Esophagus squamous epithelium (tissue), 5 donors: Measurements from ENCODE around the gene CARHSP1. TPM values are rescaled to one million over a fixed set of nuclear protein-coding genes. Genes with fewer than 3 reads are reported as not detected.

Experiments
- DNase-seq: peaks from one replicate; lab custom pipeline; 2025; lab: John Stamatoyannopoulos, UW
- H3K27ac ChIP-seq, 4 donors: fragments of 200-600 bp; sonication (generic); one replicate each; pipeline ENCODE4 v1.5.1; 2016 to 2019; ENCODE audit warnings: mild to moderate bottlenecking in 1 of 4
- H3K27me3 ChIP-seq, 4 donors: fragments of 200-600 bp; sonication (generic); 1 replicate in 3 of 4; 2 replicates in 1 of 4; pipeline versions ENCODE4 v1.5.1 to v1.6.0; 2017 to 2021; ENCODE audit warnings: antibody characterized with exemption in 1 of 4
- H3K36me3 ChIP-seq, 3 donors: fragments of 200-600 bp; sonication (generic); one replicate each; pipeline ENCODE4 v1.5.1; 2016 to 2019
- H3K4me1 ChIP-seq, 3 donors: fragments of 200-600 bp; sonication (generic); one replicate each; pipeline ENCODE4 v1.5.1; 2017 to 2019
- H3K4me3 ChIP-seq, 4 donors: fragments of 200-600 bp; sonication (generic); 1 replicate in 3 of 4; 2 replicates in 1 of 4; pipeline ENCODE4 v1.5.1; 2016 to 2019; ENCODE audit warnings: mild to moderate bottlenecking in 2 of 4, moderate library complexity in 1 of 4
- H3K9me3 ChIP-seq, 3 donors: fragments of 200-600 bp; sonication (generic); one replicate each; pipeline ENCODE4 v1.5.1; 2016 to 2019
- POLR2A ChIP-seq, 4 donors: fragments of 450-650 bp; IDR thresholded peaks; one replicate each; pipeline ENCODE4 v1.6.1; 2017; ENCODE audit warnings: antibody characterized with exemption in 4 of 4, mild to moderate bottlenecking in 4 of 4, moderate library complexity in 3 of 4
- WGBS, 2 donors: methylation state at CpG; one replicate each; pipeline ENCODE4 v1.1.5; 2018; 5-methylcytosine and 5-hydroxymethylcytosine counted together
- intact Hi-C: fragments of 100-400 bp; cut with DNase I; formaldehyde crosslinking; loops from one replicate; pipeline ENCODE4 v1.15.0; 2022
- total RNA-seq, 4 donors: library from RNA; depleted of rRNA; stranded (reverse); fragments of >200 nt; gene quantifications; one replicate each; pipeline ENCODE4 v1.1.0, GENCODE V29; 2016
- TF ChIP-seq, protein P1 (sequence below), 6 experiments: fragments of 450-650 bp in 4 of 6; fragments of 200-600 bp in 2 of 6; sonication (generic) in 2 of 6; IDR thresholded peaks; one replicate each; pipeline ENCODE4 v1.5.1; 2016 to 2019; ENCODE audit warnings: antibody characterized with exemption in 6 of 6, mild to moderate bottlenecking in 4 of 6, moderate library complexity in 4 of 6
- donor health status: DM: yes; HTN: yes; CAD: no.

CARHSP1 gene
- total RNA-seq, 4 donors from 2014 or later: 84.5 to 244 (median 159) TPM

- Histone ChIP-seq H3K36me3 (peaks cover 0 to 6% (median 0%) of the 10 kb centered on the region in 3 donors), H3K27ac (peak overlapping the region; percentile 94 to 96 (median 94)), H3K9me3 (no peaks in the 10 kb centered on the region), H3K27me3 (no peaks in the 10 kb centered on the region), H3K4me1 (peaks cover 46 to 93% (median 59%) of the 10 kb centered on the region in 3 donors), H3K4me3 (peak overlapping the region; percentile 65 to 90 (median 80))
- TF ChIP-seq POLR2A (IDR thresholded peaks at IDR 0.05): no peak
- TF ChIP-seq, protein P1, sequence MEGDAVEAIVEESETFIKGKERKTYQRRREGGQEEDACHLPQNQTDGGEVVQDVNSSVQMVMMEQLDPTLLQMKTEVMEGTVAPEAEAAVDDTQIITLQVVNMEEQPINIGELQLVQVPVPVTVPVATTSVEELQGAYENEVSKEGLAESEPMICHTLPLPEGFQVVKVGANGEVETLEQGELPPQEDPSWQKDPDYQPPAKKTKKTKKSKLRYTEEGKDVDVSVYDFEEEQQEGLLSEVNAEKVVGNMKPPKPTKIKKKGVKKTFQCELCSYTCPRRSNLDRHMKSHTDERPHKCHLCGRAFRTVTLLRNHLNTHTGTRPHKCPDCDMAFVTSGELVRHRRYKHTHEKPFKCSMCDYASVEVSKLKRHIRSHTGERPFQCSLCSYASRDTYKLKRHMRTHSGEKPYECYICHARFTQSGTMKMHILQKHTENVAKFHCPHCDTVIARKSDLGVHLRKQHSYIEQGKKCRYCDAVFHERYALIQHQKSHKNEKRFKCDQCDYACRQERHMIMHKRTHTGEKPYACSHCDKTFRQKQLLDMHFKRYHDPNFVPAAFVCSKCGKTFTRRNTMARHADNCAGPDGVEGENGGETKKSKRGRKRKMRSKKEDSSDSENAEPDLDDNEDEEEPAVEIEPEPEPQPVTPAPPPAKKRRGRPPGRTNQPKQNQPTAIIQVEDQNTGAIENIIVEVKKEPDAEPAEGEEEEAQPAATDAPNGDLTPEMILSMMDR (IDR thresholded peaks at IDR 0.05): no peak
- DNase-seq: no peak
- WGBS, 2 donors: 1 to 4% methylated on average over 18 to 26 of the region's 35 CpGs
- intact Hi-C loops: no loop called here
Measured at GRCh38 chr16:8867216-8867931, 1.4 kb downstream of the CARHSP1 start.

GRCh38 chr16:8866884-8867215 is 2.0 kb downstream of the CARHSP1 start:
- 26 to 36% methylated on average over 5 to 12 of the region's 16 CpGs for whole genome bisulfite sequencing, 2 donors
- intact Hi-C loops: no loop called here

DNA sequence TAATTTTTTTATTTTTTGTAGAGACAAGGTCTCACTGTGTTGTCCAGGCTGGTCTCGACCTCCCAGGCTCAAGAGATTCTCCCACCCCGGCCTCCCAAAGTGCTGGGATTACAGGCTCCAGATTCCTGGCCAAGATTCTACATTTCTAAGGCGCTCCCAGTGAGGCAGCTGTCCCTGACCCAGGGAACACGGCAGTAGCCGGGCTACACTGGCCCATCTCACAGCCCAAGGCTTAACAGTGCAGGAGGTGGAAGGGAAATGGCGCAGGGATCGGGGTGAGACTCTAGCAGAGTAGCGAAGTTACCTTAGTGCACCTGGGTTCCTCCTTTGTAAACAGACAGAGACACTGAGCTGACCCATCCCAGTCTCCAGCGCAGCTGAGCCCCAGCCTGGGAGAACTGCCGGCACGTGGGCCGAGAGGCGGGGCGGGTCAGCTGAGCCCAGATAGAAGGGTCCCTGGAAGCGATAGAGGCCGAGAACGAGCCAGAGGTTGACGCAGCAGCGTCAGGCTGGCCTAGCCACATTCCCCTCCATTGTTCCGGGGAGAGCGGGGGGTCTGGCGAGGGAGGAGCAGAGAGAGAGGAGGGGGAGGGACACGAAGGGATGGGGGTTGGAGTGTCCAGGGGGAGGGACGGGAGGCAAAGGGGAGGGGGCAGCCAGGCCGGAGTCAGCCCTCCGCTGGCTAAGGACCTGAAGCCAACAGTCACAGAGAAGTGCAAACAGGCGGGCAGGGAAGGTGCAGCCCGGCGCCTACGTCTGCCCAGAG is 2.5 kb downstream of the CARHSP1 start:
- H3K27me3 ChIP-seq: no peaks in the 10 kb centered on the region
- no peaks in the 10 kb centered on the region for H3K9me3 ChIP-seq
- no peak for DNase-seq
- H3K4me1 ChIP-seq: peaks cover 46 to 94% (median 67%) of the 10 kb centered on the region in 3 donors
- peaks cover 0 to 6% (median 0%) of the 10 kb centered on the region in 3 donors for H3K36me3 ChIP-seq
- H3K4me3 ChIP-seq: peak overlapping the region; percentile 65 to 90 (median 80)
- 46 to 56% methylated on average over 5 to 16 of the region's 30 CpGs for WGBS, 2 donors
- intact Hi-C loops: no loop called here
- peak overlapping the region; percentile 94 to 96 (median 94) for H3K27ac ChIP-seq
- TF ChIP-seq, protein P1 (IDR thresholded peaks at IDR 0.05): no peak
- TF ChIP-seq POLR2A (IDR thresholded peaks at IDR 0.05): no peak

More at GRCh38 chr16:8866884-8867215, 2.0 kb downstream of the CARHSP1 start:
- peak overlapping the region; percentile 65 to 90 (median 80) for H3K4me3 ChIP-seq
- no peaks in the 10 kb centered on the region for H3K27me3 ChIP-seq
- no peaks in the 10 kb centered on the region for H3K9me3 ChIP-seq
- DNase-seq: no peak
- H3K27ac ChIP-seq: peak overlapping the region; percentile 94 to 96 (median 94)
- peaks cover 46 to 94% (median 64%) of the 10 kb centered on the region in 3 donors for H3K4me1 ChIP-seq
- H3K36me3 ChIP-seq: peaks cover 0 to 6% (median 0%) of the 10 kb centered on the region in 3 donors
- TF ChIP-seq, protein P1 (IDR thresholded peaks at IDR 0.05): no peak
- TF ChIP-seq POLR2A (IDR thresholded peaks at IDR 0.05): no peak

DNA sequence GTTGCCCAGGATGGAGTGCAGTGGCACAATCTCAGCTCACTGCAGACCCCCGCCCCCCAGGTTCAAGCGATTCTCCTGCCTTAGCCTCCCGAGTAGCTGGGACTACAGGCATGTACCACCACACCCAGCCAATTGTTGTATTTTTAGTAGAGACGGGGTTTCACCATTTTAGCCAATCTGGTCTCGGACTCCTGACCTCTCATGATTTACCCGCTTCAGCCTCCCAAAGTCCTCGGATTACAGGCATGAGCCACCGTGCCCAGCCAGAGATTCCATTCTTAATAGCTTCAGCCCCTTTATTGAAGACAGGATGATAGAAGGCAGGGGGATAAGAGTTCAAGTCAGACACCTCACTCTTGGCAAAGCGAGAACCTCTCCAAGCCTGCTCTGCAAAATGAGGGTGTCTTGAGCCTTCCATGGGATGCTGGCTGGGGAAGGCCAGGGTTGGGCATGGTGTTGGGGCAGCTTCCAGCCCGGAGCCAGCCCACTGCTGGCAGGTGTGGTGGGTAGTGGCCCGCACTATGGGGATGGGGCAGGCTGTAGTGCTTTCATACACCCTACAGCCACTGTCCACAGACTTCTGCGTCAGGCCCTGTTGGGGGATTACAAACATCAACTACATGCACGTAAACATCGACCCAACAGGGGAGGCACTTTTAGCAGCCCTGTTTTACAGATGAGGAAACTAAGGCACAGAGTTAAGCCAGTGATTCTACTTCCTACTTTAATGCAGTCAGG is 3.5 kb downstream of the CARHSP1 start:
- DNase-seq: no peak
- H3K4me1 ChIP-seq: peaks cover 46 to 94% (median 68%) of the 10 kb centered on the region in 3 donors
- TF ChIP-seq, protein P1 (IDR thresholded peaks at IDR 0.05): no peak
- no peak for TF ChIP-seq POLR2A (IDR thresholded peaks at IDR 0.05)
- peak overlapping the region in 3 of 4 donors; percentile 36 to 95 (median 57) for H3K27ac ChIP-seq
- intact Hi-C loops: no loop called here
- no peaks in the 10 kb centered on the region for H3K9me3 ChIP-seq
- H3K36me3 ChIP-seq: peaks cover 0 to 6% (median 0%) of the 10 kb centered on the region in 3 donors
- H3K27me3 ChIP-seq: no peaks in the 10 kb centered on the region
- WGBS, 2 donors: 90 to 95% methylated on average over 6 to 13 of the region's 14 CpGs
- H3K4me3 ChIP-seq: peak overlapping the region in 1 of 4 donors; percentile 20
